ENCODE measurements around the gene CERS3. TPM values are rescaled to one million over a fixed set of nuclear protein-coding genes. Genes with fewer than 3 reads are reported as not detected.

The CERS3 gene
- total RNA-seq (2014; rRNA removed; shearing (Covaris generic)), result not detected in 2 replicates

GRCh38 chr15:100528833-100529428 lies at the start of gene CERS3:
TSS of gene CERS3 (minus strand) at chr15:100528950. CDS start at chr15:100501849, 27,101 bp downstream.
- no peak for DNase-seq (ENCODE audit: low read depth)

GRCh38 chr15:100573526-100573925 lies 44.8 kb upstream of the CERS3 start:
- no peak for DNase-seq (ENCODE audit: low read depth)

- peak; percentile 10 for DNase-seq (ENCODE audit: low read depth)
Observed at GRCh38 chr15:100572362-100572983, 43.7 kb upstream of the CERS3 start.

DNA sequence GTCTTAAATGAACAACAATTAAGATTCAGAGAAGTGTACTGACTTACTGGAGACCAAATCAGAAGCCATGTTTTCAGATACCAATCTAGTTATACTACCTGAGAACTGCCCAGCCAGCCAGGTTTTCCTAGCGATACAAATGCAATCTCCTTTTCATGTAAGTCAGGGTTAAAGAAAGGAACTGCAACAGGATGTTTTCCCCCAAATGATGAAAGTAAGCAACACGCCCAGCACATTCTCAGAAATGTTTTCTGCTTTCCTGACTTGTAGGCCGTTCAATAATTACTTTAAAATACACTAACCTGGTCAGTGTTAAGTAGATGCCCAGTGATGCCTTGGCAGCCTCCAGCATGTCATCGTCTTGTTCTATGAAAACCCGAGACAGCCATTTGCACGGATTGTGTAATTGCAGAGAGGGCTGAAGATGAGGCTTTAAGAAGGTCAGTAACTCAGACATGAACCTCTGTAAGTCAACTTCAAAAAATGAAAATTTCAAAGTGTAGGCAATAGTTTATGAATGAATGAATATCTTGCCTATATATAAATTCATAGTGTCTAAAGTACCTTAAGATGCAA lies 42.9 kb upstream of the CERS3 start:
- DNase-seq (ENCODE audit: low read depth), result no peak

GRCh38 chr15:100570735-100571313 lies 42.1 kb upstream of the CERS3 start:
- DNase-seq (ENCODE audit: low read depth), result no peak

DNA sequence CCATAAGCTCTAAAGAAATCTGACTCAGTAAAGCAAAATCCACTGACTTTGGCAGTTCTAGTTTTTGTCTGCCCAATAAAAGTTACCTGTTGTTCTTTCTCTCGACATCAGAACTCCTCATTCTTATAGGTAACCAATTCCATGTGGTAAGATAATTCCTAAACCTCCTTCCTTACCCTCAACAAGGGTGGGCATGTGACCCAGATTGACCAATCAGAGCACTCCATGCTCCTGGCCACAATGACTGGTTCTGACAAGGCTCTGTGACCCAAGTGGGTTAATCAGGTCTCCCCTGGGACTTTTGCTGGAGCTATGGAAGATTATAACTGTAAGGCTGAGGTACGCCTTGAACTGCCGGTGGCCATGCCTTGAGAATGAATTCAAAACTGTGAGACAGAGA lies 41.5 kb upstream of the CERS3 start:
- no peak for DNase-seq (ENCODE audit: low read depth)

- no peak for DNase-seq (ENCODE audit: low read depth)
Observed at GRCh38 chr15:100569391-100569790, 40.6 kb upstream of the CERS3 start.

- no peak for DNase-seq (ENCODE audit: low read depth)
Observed at GRCh38 chr15:100566850-100567628, 38.3 kb upstream of the CERS3 start.

DNA sequence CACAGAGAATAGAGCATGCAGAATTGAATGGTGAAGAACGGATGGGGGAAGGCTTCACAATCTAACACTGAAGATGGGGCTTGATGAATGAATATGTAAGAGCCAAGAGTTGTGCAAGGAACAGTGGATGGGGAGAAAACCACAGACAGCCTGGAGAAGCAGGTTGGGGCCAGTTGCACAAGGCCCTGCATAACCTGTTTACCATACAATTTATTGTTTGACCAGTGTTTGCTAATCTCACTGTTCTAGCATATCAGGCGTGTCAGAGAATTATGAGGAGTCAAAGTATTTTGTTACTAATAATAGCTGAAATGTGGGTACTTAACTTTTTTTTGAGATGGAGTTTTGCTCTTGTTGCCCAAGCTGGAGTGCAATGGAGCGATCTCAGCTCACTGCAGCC lies 36.8 kb upstream of the CERS3 start:
- DNase-seq (ENCODE audit: low read depth), result no peak

DNA sequence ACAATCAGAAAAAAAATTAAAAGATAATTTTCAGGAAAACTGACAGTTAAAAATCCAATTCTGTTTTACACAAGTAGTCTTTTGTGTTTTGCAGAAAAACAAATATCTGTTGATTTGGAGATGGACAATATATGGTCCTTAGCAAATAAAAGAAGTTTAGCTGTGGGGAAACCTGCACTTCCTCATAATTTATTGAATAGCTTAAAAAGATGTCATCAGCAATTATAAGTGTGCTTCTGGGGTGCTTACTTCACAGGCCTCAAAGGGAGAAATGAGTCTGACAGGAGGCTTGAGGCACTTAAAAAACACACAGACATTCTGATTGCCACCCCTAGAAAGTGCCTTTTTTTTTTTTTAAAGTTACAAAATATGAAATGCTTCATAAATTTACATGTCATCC lies 31.6 kb upstream of the CERS3 start:
- DNase-seq (ENCODE audit: low read depth), result no peak

DNA sequence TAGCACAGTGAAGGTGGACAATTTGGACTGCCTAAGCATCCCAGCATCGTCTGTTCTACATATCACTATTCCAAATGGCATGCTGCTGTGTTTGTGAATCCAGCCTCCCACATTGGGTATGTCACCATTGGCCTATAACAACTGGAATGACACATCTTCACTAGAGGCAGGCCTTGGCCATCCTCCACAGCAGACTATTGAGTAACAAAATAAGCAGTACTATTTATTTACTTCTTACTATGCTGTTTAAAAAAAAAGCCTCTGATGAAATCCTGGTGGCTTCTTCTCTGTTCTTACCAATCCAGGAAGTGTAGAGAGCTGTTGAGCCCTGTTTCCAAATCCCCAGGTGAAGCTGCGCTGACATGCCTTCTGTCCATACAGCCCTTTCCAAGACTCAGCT lies 30.6 kb upstream of the CERS3 start:
- DNase-seq (ENCODE audit: low read depth), result no peak

- no peak for DNase-seq (ENCODE audit: low read depth)
Observed at GRCh38 chr15:100558771-100559254, 30.1 kb upstream of the CERS3 start.

- no peak for DNase-seq (ENCODE audit: low read depth)
Observed at GRCh38 chr15:100553468-100553867, 24.7 kb upstream of the CERS3 start.

GRCh38 chr15:100547961-100548360 lies 19.2 kb upstream of the CERS3 start:
- no peak for DNase-seq (ENCODE audit: low read depth)

- no peak for DNase-seq (ENCODE audit: low read depth)
Observed at GRCh38 chr15:100544946-100545345, 16.2 kb upstream of the CERS3 start.

GRCh38 chr15:100544338-100544841 lies 15.6 kb upstream of the CERS3 start:
- no peak for DNase-seq (ENCODE audit: low read depth)

- no peak for DNase-seq (ENCODE audit: low read depth)
Observed at GRCh38 chr15:100542290-100542689, 13.5 kb upstream of the CERS3 start.

DNA sequence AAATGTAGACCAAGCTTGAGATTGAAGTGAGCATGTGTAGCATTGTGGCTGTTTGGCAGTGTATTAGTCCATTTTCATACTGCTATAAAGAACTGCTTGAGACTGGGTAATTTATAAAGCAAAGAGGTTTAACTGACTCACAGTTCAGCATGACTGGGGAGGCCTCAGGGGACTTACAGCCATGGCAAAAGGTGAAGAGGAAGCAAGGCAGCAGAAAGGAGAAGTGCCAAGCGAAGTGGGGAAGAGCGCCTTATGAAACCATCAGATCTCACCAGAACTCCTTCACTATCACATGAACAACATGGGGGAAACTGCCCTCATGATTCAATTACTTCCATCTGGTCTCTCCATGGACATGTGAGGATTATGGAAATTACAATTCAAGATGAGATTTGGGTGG lies 8.6 kb upstream of the CERS3 start:
- no peak for DNase-seq (ENCODE audit: low read depth)

GRCh38 chr15:100536733-100537132 lies 8.0 kb upstream of the CERS3 start:
- no peak for DNase-seq (ENCODE audit: low read depth)

DNA sequence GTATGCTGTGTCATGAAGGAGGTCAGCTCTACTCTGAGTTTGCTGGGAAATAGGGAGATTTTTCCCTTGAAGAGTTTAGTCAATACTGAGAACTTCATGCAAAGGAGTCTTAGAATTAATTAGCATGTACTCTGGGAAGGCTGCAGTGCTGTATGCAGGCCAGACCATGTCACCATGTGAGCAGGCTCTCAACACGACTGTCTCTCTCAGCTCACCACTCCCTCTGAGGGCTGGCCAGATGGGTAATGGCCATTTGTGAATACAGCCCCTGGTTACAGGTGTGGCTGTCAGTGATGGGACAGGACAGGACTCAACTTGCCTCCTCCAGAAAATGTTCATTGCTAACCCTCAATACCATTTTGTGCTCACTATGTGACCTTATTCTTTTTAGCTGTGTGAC lies 5.1 kb upstream of the CERS3 start:
- DNase-seq (ENCODE audit: low read depth), result no peak

- DNase-seq (ENCODE audit: low read depth), result no peak
Observed at GRCh38 chr15:100531823-100532327, 3.1 kb upstream of the CERS3 start.

DNA sequence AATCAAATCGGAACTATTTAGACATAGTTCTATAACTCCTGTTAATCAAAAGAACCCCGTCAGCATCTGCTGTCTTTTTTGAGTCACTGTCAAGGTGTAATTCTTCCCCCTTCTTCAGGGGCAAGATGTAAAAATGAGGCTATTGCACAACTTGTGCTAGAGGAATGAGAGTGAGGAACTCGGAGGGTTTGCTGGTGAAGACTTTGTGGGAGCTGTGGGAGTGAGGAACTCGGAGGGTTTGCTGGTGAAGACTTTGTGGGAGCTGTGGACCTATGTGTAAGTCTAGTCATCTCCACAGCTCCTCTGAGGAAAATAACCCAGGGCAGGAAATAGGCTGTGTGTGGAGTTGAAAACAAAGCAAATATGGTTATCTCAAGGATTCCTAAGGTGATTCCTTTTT lies 2.5 kb upstream of the CERS3 start:
- DNase-seq (ENCODE audit: low read depth), result no peak
